Naive thymus-derived CD8-positive, alpha-beta T cell (primary cell): ENCODE data around the gene KRCC1. TPM values are rescaled to one million over a fixed set of nuclear protein-coding genes. Genes with fewer than 3 reads are reported as not detected.
"Not testable (repeated sequence)": the region's sequence is repeated elsewhere in the genome, so short reads cannot be mapped to it uniquely, and the experiment has no call there.

ENCODE experiments used
- ATAC-seq, 2 donors: fragments of 150-1000 bp; cut with Tn5 transposase in 1 of 2; sonication (Bioruptor Pico), chemical (Tn5 transposase) in 1 of 2; 1 replicate in 1 of 2; 2 replicates in 1 of 2; pipeline ENCODE4 v1.10.0; 2021; ENCODE audit warnings: mild to moderate bottlenecking in 2 of 2, moderate library complexity in 2 of 2
- POLR2A ChIA-PET: fragments of 350-600 bp; sonication (Branson Sonifier 250); formaldehyde crosslinking; loops from one replicate; lab custom pipeline; 2021; ENCODE audit warnings: antibody characterized with exemption; lab: Charles Lee
- DNase-seq, 10 donors: peaks; one replicate each; pipeline versions ENCODE4 v3.0.0 to v3.0.0-alpha.2; 2020 to 2022
- H3K27ac Mint-ChIP-seq, 10 donors: one replicate each; pipeline ENCODE4 v1.8.0; 2020 to 2022; ENCODE audit warnings: mild to moderate bottlenecking in 10 of 10, mixed read lengths in 10 of 10, moderate library complexity in 4 of 10, inconsistent platforms in 1 of 10
- H3K27me3 Mint-ChIP-seq, 5 donors: one replicate each; pipeline ENCODE4 v1.8.0; 2021 to 2022; ENCODE audit warnings: mixed read lengths in 5 of 5
- H3K36me3 Mint-ChIP-seq, 3 donors: one replicate each; pipeline ENCODE4 v1.8.0; 2020 to 2022; ENCODE audit warnings: mixed read lengths in 3 of 3, mild to moderate bottlenecking in 2 of 3, inconsistent platforms in 1 of 3
- H3K4me1 Mint-ChIP-seq, 4 donors: one replicate each; pipeline ENCODE4 v1.8.0; 2021 to 2022; ENCODE audit warnings: mixed read lengths in 4 of 4
- H3K4me3 Mint-ChIP-seq, 10 donors: one replicate each; pipeline ENCODE4 v1.8.0; 2020 to 2022; ENCODE audit warnings: mild to moderate bottlenecking in 10 of 10, mixed read lengths in 10 of 10, moderate library complexity in 6 of 10, inconsistent platforms in 1 of 10
- H3K9me3 Mint-ChIP-seq, 9 donors: one replicate each; pipeline ENCODE4 v1.8.0; 2020 to 2022; ENCODE audit warnings: mixed read lengths in 9 of 9, mild to moderate bottlenecking in 3 of 9, inconsistent platforms in 1 of 9, moderate library complexity in 1 of 9
- microRNA-seq: library from miRNA; unstranded; fragments of <30 nt; microRNA quantifications from one replicate; pipeline ENCODE4 v1.2.0, GENCODE V29; 2022; ENCODE audit warnings: borderline microRNAs expressed
- polyA plus RNA-seq, 3 donors: library from polyadenylated mRNA; unstranded; fragments of 300-500 nt; fragmentation: Illumina TruSeq; gene quantifications; one replicate each; pipeline ENCODE4 v1.2.3, GENCODE V29; 2021
- total RNA-seq, 8 experiments: library from RNA in 2 of 8; stranded (reverse) in 2 of 8; gene quantifications; one replicate each; pipeline ENCODE4 v1.2.3 and lab custom pipeline; 2021 to 2026

KRCC1 gene
- total and polyA plus RNA-seq, 5 experiments from 2014 or later: 23.4 to 29.4 (median 26.2) TPM

DNA sequence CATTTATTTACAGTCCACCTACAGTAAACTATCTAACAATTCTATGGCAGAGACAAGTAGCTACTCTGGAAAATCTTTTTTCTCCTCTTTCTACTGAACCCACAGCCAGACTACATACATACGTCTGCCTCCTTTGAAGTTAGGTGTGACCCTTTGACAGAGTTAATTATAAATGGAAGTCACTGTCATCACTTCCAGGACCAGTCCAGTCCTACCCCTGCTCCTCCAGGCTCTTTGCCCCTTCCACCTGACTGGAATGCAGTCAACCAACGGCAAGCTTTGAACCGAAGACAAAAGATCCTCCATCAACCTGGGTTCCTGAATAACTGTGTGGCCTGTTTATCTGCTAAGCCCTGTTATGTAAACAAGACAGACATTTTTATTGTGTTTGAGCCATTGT lies 74.4 kb downstream of the KRCC1 start:
- H3K4me1 Mint-ChIP-seq, H3K27me3 Mint-ChIP-seq, DNase-seq, H3K4me3 Mint-ChIP-seq, H3K27ac Mint-ChIP-seq, ATAC-seq, POLR2A ChIA-PET, H3K36me3 Mint-ChIP-seq, H3K9me3 Mint-ChIP-seq: not testable (repeated sequence)

Small RNAs within 50 kb of the gene (microRNA-seq; reads per million reads assigned to microRNA genes)
- not detected for gene MIR4780

Other genes with a start within 250 kb of the KRCC1 start
- 1 to 10 TPM; 3.0 to 5.6 TPM for gene RGPD2, start 230.0 kb downstream of the KRCC1 start, total RNA-seq
- 1 to 10 TPM; 1.7 to 3.0 (median 2.0) TPM for gene RGPD2, start 230.0 kb downstream of the KRCC1 start, polyA plus RNA-seq
- 1 to 10 TPM; 3.5 to 3.7 TPM for gene RNU2-63P, start 39.2 kb downstream of the KRCC1 start, total RNA-seq
- 1 to 10 TPM in 1 of 3 donors, not detected in 2; 8.5 TPM for gene RNU2-63P, start 39.2 kb downstream of the KRCC1 start, polyA plus RNA-seq
- gene SMYD1, start 12.0 kb upstream of the KRCC1 start, total RNA-seq: not detected
- gene SMYD1, start 12.0 kb upstream of the KRCC1 start, polyA plus RNA-seq: not detected
- gene FABP1, start 72.3 kb upstream of the KRCC1 start, total RNA-seq: not detected
- gene FABP1, start 72.3 kb upstream of the KRCC1 start, polyA plus RNA-seq: not detected
- 1 to 10 TPM; 2.3 to 3.1 TPM for gene THNSL2, start 114.6 kb upstream of the KRCC1 start, total RNA-seq
- gene THNSL2, start 114.6 kb upstream of the KRCC1 start, polyA plus RNA-seq: under 1 TPM; 0.36 to 0.69 (median 0.43) TPM